ENCODE measurements around the gene SERINC4. TPM values are rescaled to one million over a fixed set of nuclear protein-coding genes. Genes with fewer than 3 reads are reported as not detected.
"Not testable (repeated sequence)": the region's sequence is repeated elsewhere in the genome, so short reads cannot be mapped to it uniquely, and the experiment has no call there.

The SERINC4 gene
- total and polyA plus RNA-seq, 7 donors = 0.27 to 0.61 (median 0.60) TPM; not detected in 4

DNA sequence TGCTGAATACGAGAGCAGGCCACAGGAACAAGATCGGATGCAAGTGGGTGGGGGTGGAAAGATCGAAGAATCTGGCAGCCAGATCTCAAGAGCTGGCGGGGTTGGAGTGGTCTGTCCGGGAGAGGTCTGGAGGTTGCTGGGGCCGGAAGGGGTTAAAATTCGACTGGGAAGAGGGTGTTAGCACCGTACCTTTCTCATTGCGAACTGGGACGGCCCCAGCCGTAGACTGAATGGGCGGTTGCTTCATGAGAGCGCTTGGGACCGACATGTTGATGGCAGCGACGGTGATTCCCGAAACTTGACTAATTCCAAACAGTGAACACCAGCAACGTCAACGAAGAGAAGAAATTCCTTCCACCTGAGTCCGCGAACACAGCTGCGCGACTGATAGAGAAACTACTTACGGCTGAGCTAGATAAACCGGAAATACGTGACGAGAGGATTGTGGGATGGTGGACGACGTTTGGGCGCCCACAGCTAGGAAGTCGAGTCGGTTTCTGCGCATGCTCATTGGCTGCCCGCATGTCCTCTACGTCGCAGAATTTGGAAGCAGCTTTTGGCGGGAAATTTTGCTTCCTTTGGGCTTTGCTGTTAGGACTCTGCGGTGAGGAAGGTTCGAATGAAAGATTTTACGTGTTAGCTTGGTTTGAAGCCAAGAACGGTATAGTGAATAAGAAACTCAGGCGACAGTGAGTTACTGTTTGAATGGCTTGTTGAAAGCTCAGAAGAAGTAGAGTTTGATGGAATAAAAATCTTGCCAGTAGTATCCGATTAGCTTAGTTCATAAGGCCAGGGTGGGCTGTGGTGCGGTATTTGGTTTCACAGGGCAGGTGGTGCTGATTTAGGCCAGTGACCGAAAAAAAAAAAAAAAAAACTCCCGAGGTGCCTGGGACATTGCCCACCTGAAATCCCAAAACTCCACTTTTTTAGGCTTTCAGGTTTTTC, 24.6 kb upstream of the SERINC4 start, which contains the start of gene MFAP1:
Gene MFAP1 (minus strand): TSS at position 389 of the 945 bp plus-strand sequence. CDS start 121 bp downstream, at position 268.
- WGBS, 2 donors = 9% methylated on average over 46 of the region's 46 CpGs
- TF ChIP-seq EP300 (IDR thresholded peaks at IDR 0.05) (peak in 1 of 4 donors; percentile 55), POLR2AphosphoS5 (IDR thresholded peaks at IDR 0.05) (peak; percentile 92 to 96 (median 95)), POLR2A (IDR thresholded peaks at IDR 0.05) (peak; percentile 85 to 87), CTCF (IDR thresholded peaks at IDR 0.05) (no peak)
- H3K27ac ChIP-seq = peak within 1 kb of the TSS; percentile 85 to 93 (median 90)
- H3K27me3 ChIP-seq = no peaks in the 10 kb centered on the region
- peak; percentile 98 for DNase-seq
- H3K9me3 ChIP-seq = no peaks in the 10 kb centered on the region
- no peaks in the 10 kb centered on the region for H3K36me3 ChIP-seq
- intact Hi-C loops (cut with DNase I) = loop anchor here (2.0 kb wide), 1 partner anchor 32 kb away; the partner anchor contains the start of gene SERF2
- peaks cover 0 to 52% (median 41%) of the 10 kb centered on the region in 4 donors for H3K4me1 ChIP-seq
- H3K4me3 ChIP-seq = peak within 1 kb of the TSS; percentile 57 to 83 (median 70)

DNA sequence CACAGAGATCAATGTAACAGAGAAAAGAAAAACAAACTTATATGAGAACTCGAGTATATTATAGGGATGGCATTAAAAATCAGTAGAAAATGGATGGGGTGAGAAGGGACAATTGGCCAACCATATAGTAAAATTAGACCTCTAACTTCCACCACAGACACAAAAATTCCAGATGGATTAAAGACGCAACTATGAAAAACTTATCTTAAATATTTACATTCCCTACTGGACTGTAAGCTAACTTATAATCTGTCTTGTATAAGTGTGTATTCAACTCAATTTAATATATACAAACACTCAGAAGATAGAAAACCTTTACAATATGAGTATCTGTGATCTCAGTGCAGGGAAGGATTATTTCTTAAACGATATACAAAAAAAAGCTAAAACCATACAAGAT, 21.5 kb upstream of the SERINC4 start:
- 51 to 69% methylated on average over 3 of the region's 3 CpGs for WGBS, 2 donors
- H3K4me3 ChIP-seq = no peak overlapping the region
- no peak for TF ChIP-seq EP300 (IDR thresholded peaks at IDR 0.05)
- TF ChIP-seq POLR2AphosphoS5 (IDR thresholded peaks at IDR 0.05) = no peak
- no peak for TF ChIP-seq CTCF (IDR thresholded peaks at IDR 0.05)
- no peak for TF ChIP-seq POLR2A (IDR thresholded peaks at IDR 0.05)
- no peaks in the 10 kb centered on the region for H3K27me3 ChIP-seq
- H3K9me3 ChIP-seq = no peaks in the 10 kb centered on the region
- DNase-seq = no peak
- intact Hi-C loops (cut with DNase I) = no loop called here
- no peak overlapping the region for H3K27ac ChIP-seq
- H3K36me3 ChIP-seq = peaks cover 5 to 11% (median 8%) of the 10 kb centered on the region in 4 donors
- H3K4me1 ChIP-seq = peaks cover 0 to 39% (median 28%) of the 10 kb centered on the region in 4 donors

DNA sequence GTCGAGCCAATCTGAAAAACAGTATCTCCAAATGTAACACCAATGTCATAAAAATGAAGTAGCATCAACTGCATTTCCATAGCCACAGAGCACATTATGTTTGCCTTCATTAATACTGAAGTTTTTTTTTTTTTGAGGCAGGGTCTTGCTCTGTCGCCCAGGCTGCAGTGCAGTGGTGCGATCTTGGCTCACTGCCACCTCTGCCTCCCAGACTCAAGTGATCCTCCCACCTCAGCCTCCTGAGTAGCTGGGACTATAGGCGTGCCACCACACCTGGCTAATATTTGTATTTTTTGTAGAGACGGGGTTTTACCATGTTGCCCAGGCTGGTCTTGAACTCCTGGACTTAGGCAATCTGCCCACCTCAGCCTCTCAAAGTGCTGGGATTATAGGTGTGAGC, 15.0 kb upstream of the SERINC4 start:
- H3K36me3 ChIP-seq = peaks cover 50 to 76% (median 54%) of the 10 kb centered on the region in 4 donors
- WGBS, 2 donors = 96 to 98% methylated on average over 5 of the region's 5 CpGs
- intact Hi-C loops (cut with DNase I); H3K4me3 ChIP-seq; DNase-seq; H3K27me3 ChIP-seq; H3K27ac ChIP-seq; H3K4me1 ChIP-seq; H3K9me3 ChIP-seq: not testable (repeated sequence)

- 74 to 87% methylated on average over 6 of the region's 6 CpGs for WGBS, 2 donors
- Histone ChIP-seq H3K4me3 (no peak overlapping the region), H3K9me3 (no peaks in the 10 kb centered on the region), H3K27ac (no peak overlapping the region), H3K4me1 (no peaks in the 10 kb centered on the region), H3K27me3 (no peaks in the 10 kb centered on the region), H3K36me3 (peaks cover 68 to 100% (median 76%) of the 10 kb centered on the region in 4 donors)
- DNase-seq = no peak
- intact Hi-C loops (cut with DNase I) = no loop called here
- TF ChIP-seq POLR2A (IDR thresholded peaks at IDR 0.05) (no peak), POLR2AphosphoS5 (IDR thresholded peaks at IDR 0.05) (no peak), EP300 (IDR thresholded peaks at IDR 0.05) (no peak), CTCF (IDR thresholded peaks at IDR 0.05) (no peak)
Measured at GRCh38 chr15:43808960-43809678, 9.1 kb upstream of the SERINC4 start.

Data from sigmoid colon (tissue), 7 donors.